ENCODE data around the gene RAB8A.
A peak's percentile ranks its signal among the peaks of the same experiment; 100 is the strongest.
"Not testable (repeated sequence)": the region's sequence is repeated elsewhere in the genome, so short reads cannot be mapped to it uniquely, and the experiment has no call there.

The RAB8A gene

DNA sequence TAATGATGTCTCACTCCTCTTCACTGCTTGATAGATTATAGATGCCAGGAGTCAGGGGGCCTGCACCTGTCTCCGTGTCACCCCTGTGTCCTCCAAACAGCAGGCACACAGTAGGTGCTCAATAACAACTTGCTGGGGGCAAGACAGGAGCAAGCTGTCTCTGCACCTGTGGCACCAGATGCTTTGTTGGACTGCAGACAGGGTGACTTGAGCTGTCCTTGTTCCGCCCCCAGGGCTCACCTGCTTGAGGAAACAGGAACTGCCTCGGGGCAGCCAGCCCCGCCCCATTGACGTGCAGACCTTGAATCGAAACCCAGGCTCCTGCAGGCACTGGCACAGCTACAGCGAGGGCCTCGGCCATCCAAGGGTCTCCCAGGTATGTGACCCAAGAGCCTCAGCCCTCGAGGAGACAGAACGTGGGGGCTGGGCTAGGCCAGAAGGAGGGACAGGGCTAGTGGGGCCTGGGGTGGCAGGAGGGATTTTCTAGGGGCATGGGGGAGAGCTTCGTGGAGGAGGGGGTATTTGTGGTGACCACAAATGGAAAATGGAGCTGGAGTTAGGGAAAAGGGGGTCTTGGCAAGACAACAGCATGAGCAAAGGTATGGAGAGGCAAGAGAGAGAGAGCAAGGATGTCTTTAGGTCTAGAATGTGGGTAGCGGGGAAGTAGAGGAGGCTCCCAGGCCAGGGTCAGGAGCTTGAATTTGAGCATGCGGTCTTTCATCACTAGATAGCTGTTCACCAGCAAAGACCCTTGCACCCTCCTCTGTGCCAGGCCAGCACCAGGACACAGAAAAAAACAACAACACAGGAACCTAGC lies 31.9 kb downstream of the RAB8A start, which contains the start of gene HSH2D:
Gene HSH2D (plus strand): TSS at position 287 of the 817 bp plus-strand sequence. CDS start 5,066 bp downstream, outside the sequence.
- peak; percentile 64 for DNase-seq

GRCh38 chr19:16144216-16144581 lies 32.5 kb downstream of the RAB8A start:
- DNase-seq: no peak

DNA sequence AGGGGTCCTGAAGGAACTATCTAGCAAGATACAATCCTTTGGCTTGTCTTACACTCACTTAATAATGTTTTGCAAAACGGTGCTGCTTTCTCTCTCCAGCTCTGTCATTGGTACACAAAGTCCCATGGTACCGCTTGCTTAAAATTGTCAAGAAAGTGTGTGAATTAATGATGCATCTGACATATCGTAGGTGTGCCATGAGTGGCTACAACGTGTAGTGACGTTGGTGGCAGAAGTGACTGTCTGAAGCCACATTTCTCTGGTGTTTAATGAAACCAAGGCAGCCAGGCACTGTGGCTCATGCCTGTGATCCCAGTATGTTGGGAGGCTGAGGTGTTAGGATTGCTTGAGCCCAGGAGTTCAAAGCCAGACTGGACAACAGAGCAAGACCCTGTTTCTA lies 34.4 kb downstream of the RAB8A start:
- no peak for DNase-seq

DNA sequence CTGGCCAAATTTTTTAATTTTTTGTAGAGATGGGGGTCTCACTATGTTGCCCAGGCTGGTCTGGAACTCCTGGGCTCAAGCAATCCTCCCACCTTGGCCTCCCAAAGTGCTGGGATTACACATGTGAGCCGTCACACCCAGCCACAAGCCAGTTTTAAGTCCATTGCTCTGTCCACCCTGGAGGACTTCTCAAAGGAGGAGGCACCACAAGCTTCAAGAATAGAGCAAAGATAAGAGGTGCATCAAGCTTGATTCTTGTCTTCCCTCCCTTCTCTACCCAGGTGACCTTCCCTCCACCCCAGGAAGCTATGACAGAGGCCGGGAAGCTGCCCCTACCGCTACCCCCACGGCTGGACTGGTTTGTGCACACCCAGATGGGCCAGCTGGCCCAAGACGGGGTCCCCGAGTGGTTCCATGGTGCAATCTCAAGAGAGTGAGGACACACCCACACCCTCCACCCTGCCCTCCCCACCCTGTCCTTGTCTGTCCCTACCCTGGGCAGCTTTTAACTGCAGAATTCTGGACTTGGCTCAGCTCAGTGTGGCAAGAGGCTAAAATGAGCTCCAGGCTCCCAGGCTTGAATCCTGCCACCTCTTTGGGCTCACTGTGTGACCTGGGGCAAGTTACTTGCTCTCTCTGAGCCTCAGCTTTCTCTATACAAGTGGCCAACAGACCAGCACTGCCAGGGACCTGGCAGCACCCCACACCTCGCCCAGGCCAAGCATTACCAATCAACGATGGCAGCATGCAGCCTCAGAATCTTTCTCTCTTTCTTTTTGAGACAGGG lies 36.9 kb downstream of the RAB8A start:
- DNase-seq: no peak

DNA sequence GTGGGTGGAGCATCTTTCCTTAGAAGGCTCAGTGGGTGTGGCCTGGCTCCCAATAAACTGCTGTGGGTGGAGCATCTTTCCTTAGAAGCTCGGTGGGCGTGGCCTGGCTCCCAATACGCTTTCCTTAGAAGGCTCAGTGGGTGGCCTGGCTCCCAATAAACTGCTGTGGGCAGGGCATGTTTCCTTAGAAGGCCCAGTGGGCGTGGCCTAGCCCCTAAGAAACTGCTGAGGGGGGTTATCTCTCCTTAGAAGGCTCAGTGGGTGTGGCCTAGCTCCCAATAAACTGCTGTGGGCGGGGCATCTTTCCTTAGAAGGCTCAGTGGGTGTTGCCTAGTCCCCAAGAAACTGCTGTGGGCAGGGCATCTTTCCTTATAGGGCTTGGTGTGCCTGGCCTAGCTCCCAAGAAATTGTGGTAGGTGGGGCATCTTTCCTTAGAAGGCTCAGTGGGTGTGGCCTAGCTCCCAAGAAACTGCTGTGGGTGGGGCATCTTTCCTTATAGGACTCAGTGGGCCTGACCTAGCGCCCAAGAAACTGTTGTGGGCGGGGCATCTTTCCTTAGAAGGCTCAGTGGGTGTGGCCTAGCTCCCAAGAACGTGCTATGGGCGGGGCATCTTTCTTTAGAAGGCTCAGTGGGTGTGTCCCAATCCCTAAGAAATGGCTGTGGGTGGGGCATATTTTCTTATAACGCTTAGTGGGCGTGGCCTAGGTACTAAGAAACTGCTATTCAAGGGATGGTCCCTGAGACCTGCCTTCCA lies 42.1 kb downstream of the RAB8A start:
- no peak for DNase-seq

DNA sequence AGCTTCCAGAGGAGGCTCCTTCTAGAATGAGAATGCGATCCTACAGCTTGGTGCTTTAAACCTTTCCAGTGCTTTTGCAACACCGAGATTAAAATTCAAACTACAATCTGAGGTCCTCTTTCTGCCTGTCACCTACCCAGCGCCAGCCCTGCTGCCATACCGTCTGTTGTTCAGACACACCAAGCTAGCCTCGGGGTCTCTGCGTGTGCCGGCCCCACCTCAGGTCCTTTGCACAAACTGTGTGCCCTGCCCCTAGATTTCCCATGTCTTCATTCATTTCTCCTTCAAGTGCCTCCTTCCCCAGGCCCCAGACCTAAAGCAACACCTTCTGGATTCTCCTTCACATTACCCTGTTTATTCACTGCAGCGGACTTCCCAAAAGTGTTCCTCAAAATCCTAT lies 42.9 kb downstream of the RAB8A start:
- DNase-seq: no peak

DNA sequence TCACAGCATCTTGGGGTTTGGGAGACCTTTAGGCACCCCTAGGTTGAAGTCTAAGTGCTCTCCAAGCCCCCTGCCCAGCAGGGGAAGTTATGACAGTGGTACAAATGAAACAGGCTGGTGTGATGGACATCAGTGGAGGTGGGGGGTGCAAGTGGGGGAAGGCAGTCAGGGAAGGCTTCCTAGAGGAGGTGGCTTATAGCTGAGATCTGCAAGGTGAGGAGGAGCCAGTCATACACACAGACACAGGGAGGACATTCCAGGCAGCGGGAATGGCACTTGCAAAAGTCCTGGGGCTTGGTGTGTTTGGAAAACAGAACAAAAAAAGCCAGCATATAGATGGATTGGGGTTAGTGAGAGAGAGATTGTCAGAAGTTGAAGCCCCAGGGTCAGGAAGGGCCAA lies 43.4 kb downstream of the RAB8A start:
- no peak for DNase-seq

GRCh38 chr19:16156904-16157303 lies 45.2 kb downstream of the RAB8A start:
- DNase-seq: no peak

DNA sequence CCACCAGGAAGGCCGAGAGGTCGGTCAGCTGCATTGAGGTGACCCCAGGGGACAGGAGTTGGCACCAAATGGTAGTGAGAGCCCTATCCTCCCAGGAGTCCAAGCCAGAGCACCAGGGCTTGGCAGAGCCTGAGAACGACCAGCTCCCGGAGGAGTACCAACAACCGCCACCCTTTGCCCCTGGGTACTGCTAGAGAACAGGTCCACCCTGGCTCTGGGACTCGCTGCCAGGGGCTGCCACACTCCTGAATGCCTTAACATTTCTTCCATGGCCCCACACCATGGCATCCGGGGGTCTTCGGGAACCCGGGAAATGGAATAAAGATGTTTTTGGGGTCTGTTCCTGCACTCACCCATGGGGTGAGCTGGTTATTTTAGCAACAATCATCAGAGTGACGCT lies 45.9 kb downstream of the RAB8A start:
- DNase-seq: no peak

DNA sequence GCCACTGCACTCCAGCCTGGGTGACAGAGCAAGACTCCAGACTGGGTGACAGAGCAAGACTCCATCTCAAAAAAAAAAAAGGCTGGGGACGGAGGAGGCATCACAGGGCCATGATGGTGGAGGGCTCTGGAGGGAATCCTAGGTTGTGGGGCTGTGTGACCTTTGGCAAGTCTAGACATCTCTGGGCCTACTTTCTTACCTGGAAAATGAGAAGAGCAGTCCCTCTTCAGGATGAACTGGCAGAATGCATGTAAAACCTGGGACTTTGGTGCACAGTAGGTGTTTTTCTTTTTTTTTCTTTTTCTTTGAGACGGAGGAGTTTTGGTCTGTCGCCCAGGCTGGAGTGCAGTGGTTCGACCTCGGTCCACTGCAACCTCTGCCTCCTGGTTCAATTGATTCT lies 48.0 kb downstream of the RAB8A start:
- no peak for DNase-seq

- no peak for DNase-seq
These were observed 48.8 kb downstream of the RAB8A start for GRCh38 chr19:16160445-16160942.

- DNase-seq: no peak
These were observed 49.4 kb downstream of the RAB8A start for GRCh38 chr19:16160943-16161560.

GRCh38 chr19:16161840-16162239 lies 50.2 kb downstream of the RAB8A start:
- DNase-seq: no peak

- no peak for DNase-seq
These were observed 52.7 kb downstream of the RAB8A start for GRCh38 chr19:16164222-16164890.

DNA sequence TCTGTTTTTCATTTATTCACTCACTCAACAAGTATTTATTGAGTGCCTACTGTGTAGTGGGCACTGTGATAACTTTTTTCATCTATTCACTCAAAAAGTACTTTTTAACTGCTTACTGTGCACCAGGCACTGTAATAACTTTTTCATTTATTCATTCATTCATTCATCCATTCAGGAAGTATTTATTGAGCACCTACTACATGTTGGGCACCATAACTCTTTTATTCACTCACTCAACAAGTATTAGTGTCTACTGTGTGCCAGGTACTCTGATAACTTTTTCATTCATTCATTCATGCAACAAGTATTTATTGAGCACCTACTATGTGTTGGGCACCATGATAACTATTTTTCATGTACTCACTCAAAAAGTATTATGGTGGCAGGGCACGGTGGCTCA lies 54.7 kb downstream of the RAB8A start:
- DNase-seq: no peak

- DNase-seq: no peak
These were observed 55.4 kb downstream of the RAB8A start for GRCh38 chr19:16167055-16167454.

- DNase-seq: no peak
These were observed 56.9 kb downstream of the RAB8A start for GRCh38 chr19:16168465-16169081.

GRCh38 chr19:16170134-16170533 lies 58.4 kb downstream of the RAB8A start:
- no peak for DNase-seq

DNA sequence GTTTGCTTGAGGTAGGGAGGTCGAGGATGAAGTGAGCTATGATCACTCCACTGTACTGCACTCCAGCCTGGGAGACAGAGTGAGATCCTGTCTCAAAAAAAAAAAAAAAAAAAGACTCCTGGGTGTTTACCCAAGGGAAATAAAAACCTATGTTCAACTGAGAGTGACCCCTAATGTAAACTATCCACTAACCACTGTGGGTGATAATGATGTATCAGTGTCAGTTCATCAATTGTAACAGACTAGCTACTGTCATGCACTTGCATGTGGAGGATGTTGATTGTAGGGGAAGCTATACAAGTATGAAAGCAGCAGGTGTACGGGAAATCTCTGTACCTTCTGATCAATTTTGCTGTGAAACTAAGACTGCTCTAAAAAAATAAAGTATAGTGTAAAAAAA lies 64.3 kb downstream of the RAB8A start:
- no peak for DNase-seq

DNA sequence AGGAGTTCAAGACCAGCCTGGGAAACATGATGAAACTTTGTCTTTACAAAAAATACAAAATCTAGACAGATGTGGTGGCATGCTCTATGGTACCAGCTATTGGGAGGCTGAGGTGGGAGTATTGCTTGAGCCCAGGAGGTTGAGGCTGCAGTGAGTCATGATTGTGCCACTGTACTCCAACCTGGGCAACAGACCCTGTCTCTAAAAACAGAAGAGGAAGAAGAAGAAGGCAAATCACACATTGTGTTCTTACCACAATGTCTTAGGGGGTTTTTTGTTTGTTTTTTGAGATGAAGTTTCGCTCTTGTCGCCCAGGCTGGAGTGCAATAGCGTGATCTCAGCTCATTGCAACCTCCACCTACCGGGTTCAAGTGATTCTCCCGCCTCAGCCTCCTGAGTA lies 67.2 kb downstream of the RAB8A start:
- not testable (repeated sequence) for DNase-seq

DNA sequence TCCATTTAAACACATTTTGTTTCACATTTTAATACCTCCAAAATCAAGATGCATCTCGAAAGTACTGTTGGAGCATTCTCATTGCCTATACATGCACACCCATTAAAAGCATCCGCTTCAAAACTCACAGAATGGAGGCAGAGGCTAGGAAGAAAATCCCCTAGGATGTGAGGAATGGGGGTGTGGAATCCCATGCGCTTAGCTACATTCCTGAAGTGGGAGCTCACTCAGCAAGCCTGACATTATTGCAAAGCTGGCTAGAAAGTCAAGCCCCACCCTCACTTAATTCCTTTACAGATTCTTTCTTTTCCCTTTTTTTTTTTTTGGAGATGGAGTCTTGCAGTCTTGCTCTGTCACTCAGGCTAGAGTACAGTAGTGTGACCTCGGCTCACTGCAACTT lies 68.9 kb downstream of the RAB8A start:
- no peak for DNase-seq

All from stimulated activated CD4-positive, alpha-beta T cell treated with anti-CD3 and anti-CD28 coated beads, Interleukin-12 subunit alpha, Interleukin-12 subunit beta, amount 100 ng/mL, for 4 hours (primary cell).